Endothelial cell of umbilical vein (primary cell): ENCODE measurements around the gene HMGB3. TPM values are rescaled to one million over a fixed set of nuclear protein-coding genes. Genes with fewer than 3 reads are reported as not detected.
"Not testable (repeated sequence)": the region's sequence is repeated elsewhere in the genome, so short reads cannot be mapped to it uniquely, and the experiment has no call there.

Source experiments
- BruUV-seq: library from RNA; stranded (reverse); fragments of 400-500 nt; replicated peaks from 2 replicates; lab custom pipeline; 2021; lab: Mats Ljungman, UMichigan
- CTCF ChIA-PET: fragments of 300-600, 350-600 bp; sonication (Branson Sonifier 250); formaldehyde crosslinking; loops from one replicate; lab custom pipeline; 2021; ENCODE audit warnings: antibody characterized with exemption, inconsistent platforms; lab: Charles Lee
- POLR2A ChIA-PET: fragments of 300-600, 350-600 bp; sonication (Branson Sonifier 250); formaldehyde crosslinking; loops from one replicate; lab custom pipeline; 2021; ENCODE audit warnings: antibody characterized with exemption, inconsistent platforms; lab: Charles Lee
- DNase-seq: peaks from one replicate; pipeline ENCODE4 v3.0.0-alpha.2; 2011; ENCODE audit warnings: low read depth, low spot score
- FAIRE-seq: peaks from 2 replicates; lab custom pipeline; 2011; peaks lifted over from hg19 to GRCh38; lab: Jason Lieb, UNC
- H2AFZ ChIP-seq: 2 replicates; pipeline ENCODE4 v1.6.0; 2012; ENCODE audit warnings: low read depth, low read length, control low read depth, inconsistent platforms
- H3K27ac ChIP-seq: 2 replicates; pipeline ENCODE4 v1.5.1; 2011; ENCODE audit warnings: low read depth, mild to moderate bottlenecking, control low read depth, low read length, moderate library complexity; ENCODE audit not compliant: insufficient read depth
- H3K27me3 ChIP-seq, 2 experiments: 2 replicates each; pipeline versions ENCODE4 v1.6.0 to v1.6.1; 2011; ENCODE audit warnings: low read length in 2 of 2, mixed read lengths in 1 of 2; ENCODE audit not compliant: control insufficient read depth in 2 of 2, insufficient read depth in 2 of 2
- H3K36me3 ChIP-seq, 2 experiments: 2 replicates in 1 of 2; 3 replicates in 1 of 2; pipeline ENCODE4 v1.5.1; 2011; ENCODE audit warnings: low read length in 2 of 2, mild to moderate bottlenecking in 1 of 2, moderate library complexity in 1 of 2; ENCODE audit not compliant: control insufficient read depth in 2 of 2, insufficient read depth in 2 of 2; ENCODE audit errors: extremely low read depth in 1 of 2
- H3K4me1 ChIP-seq: 3 replicates; pipeline ENCODE4 v1.5.1; 2011; ENCODE audit warnings: mild to moderate bottlenecking, low read length; ENCODE audit not compliant: control insufficient read depth, insufficient read depth; ENCODE audit errors: extremely low read depth
- H3K4me2 ChIP-seq: 2 replicates; pipeline ENCODE4 v1.6.1; 2011; ENCODE audit warnings: low read length, control low read depth, mixed read lengths; ENCODE audit not compliant: insufficient read depth
- H3K4me3 ChIP-seq, 3 experiments: fragments of 200-600 bp in 1 of 3; sonication (generic), shearing (Covaris generic) in 1 of 3; replicated peaks in 1 of 3; 2 replicates each; pipeline ENCODE4 v1.5.1; 2011 to 2016; ENCODE audit warnings: control low read depth in 3 of 3, low read length in 3 of 3, mild to moderate bottlenecking in 2 of 3, inconsistent platforms in 1 of 3, low read depth in 1 of 3, moderate library complexity in 1 of 3; ENCODE audit not compliant: insufficient read depth in 1 of 3
- H3K79me2 ChIP-seq: 2 replicates; pipeline ENCODE4 v1.6.0; 2012; ENCODE audit warnings: low read length, inconsistent platforms; ENCODE audit not compliant: control insufficient read depth, insufficient read depth
- H3K9ac ChIP-seq: replicated peaks from 2 replicates; pipeline ENCODE3; 2011; ENCODE audit warnings: low read length, control low read depth; ENCODE audit not compliant: insufficient read depth; ENCODE audit errors: extremely low read depth
- H3K9me1 ChIP-seq: replicated peaks from 3 replicates; pipeline ENCODE4 v1.6.0; 2011; ENCODE audit warnings: mild to moderate bottlenecking, low read length; ENCODE audit not compliant: control insufficient read depth, insufficient read depth; ENCODE audit errors: extremely low read depth
- H3K9me3 ChIP-seq: replicated peaks from 2 replicates; pipeline ENCODE4 v1.5.1; 2012; ENCODE audit warnings: low read length, inconsistent platforms; ENCODE audit not compliant: control insufficient read depth, insufficient read depth
- H4K20me1 ChIP-seq: replicated peaks from 2 replicates; pipeline ENCODE3; 2011; ENCODE audit warnings: mild to moderate bottlenecking, low read length; ENCODE audit not compliant: control insufficient read depth, insufficient read depth; ENCODE audit errors: extremely low read depth
- CTCF ChIP-seq, 2 donors: IDR thresholded peaks; 1 replicate in 1 of 2; 2 replicates in 1 of 2; pipeline ENCODE4 v1.5.1; 2011; ENCODE audit warnings: low read length in 2 of 2, mild to moderate bottlenecking in 2 of 2, moderate library complexity in 2 of 2, control low read depth in 1 of 2, inconsistent platforms in 1 of 2, low read depth in 1 of 2; ENCODE audit not compliant: insufficient read depth in 1 of 2; ENCODE audit errors: extremely low read depth in 1 of 2
- EZH2 ChIP-seq: IDR thresholded peaks from 2 replicates; pipeline ENCODE4 v1.6.1; 2012; ENCODE audit warnings: borderline replicate concordance, low read depth, mild to moderate bottlenecking, moderate library complexity, low read length, inconsistent platforms; ENCODE audit not compliant: severe bottlenecking
- FOS ChIP-seq: IDR thresholded peaks from 2 replicates; pipeline ENCODE4 v1.6.1; 2011; ENCODE audit warnings: mild to moderate bottlenecking, low read length, moderate library complexity, borderline replicate concordance; ENCODE audit not compliant: insufficient read depth
- GATA2 ChIP-seq: IDR thresholded peaks from 2 replicates; pipeline ENCODE4 v1.7.0; 2011; ENCODE audit warnings: low read depth, mild to moderate bottlenecking, moderate library complexity, mixed read lengths, low read length; ENCODE audit not compliant: insufficient read length, insufficient read depth
- JUN ChIP-seq: IDR thresholded peaks from 2 replicates; pipeline ENCODE4 v1.6.1; 2011; ENCODE audit warnings: borderline replicate concordance, low read depth; ENCODE audit not compliant: insufficient read length, insufficient read depth
- MAX ChIP-seq: IDR thresholded peaks from 2 replicates; pipeline ENCODE4 v1.6.1; 2011; ENCODE audit not compliant: insufficient read depth, insufficient read length
- MYC ChIP-seq: IDR thresholded peaks from one replicate; pipeline ENCODE4 v1.6.1; 2011; ENCODE audit warnings: mild to moderate bottlenecking, low read depth, low read length
- POLR2A ChIP-seq: IDR thresholded peaks from 2 replicates; pipeline ENCODE4 v1.6.1; 2012; ENCODE audit warnings: low read depth, mild to moderate bottlenecking, control low read depth, low read length
- POLR2AphosphoS5 ChIP-seq: IDR thresholded peaks from 2 replicates; pipeline ENCODE4 v1.6.1; 2012; ENCODE audit warnings: low read depth, mild to moderate bottlenecking, control low read depth, low read length, moderate library complexity; ENCODE audit not compliant: insufficient read depth
- dilution Hi-C: fragments of 300-500 bp; cut with MboI; formaldehyde crosslinking; loops from one replicate; pipeline ENCODE4 v1.15.0; 2019; ENCODE audit warnings: low sequenced_read_pairs; ENCODE audit not compliant: extremely low pct_ligation_motif_present
- intact Hi-C: fragments of 100-400 bp; cut with micrococcal nuclease; formaldehyde crosslinking; loops from one replicate; pipeline ENCODE4 v1.10.0; 2022
- polyA plus RNA-seq, 4 experiments: library from polyadenylated mRNA; depleted of rRNA in 3 of 4; stranded (reverse) in 3 of 4; unstranded in 1 of 4; fragments of >200 nt; gene quantifications; 2 replicates each; pipeline versions ENCODE4 v1.2.1 to v1.2.3, GENCODE V29; 2011 to 2012; ENCODE audit warnings: missing spikeins in 1 of 4
- total RNA-seq: library from RNA; stranded (reverse); gene quantifications from 2 replicates; pipeline ENCODE4 v1.2.3, GENCODE V29; 2021

The HMGB3 gene
- total and polyA plus RNA-seq, 2 donors (not counting 3 experiments of a cell fraction or from before 2014, with no cell fraction given), result 13.7 to 124 TPM

GRCh38 chrX:150984169-150984824 is 1.2 kb downstream of the HMGB3 start:
- dilution Hi-C loops (no loop called here), intact Hi-C loops (loop anchor here (5.0 kb wide), 1 partner anchor 98 kb away; no protein-coding TSS in a partner anchor)
- Histone ChIP-seq H3K4me2 (peak overlapping the region; percentile 96), H3K4me1 (peaks cover 7% of the 10 kb centered on the region), H2AFZ (no peak overlapping the region), H3K9me1 (no peaks in the 10 kb centered on the region), H3K9ac (peak overlapping the region; percentile 69), H3K79me2 (peaks cover 16% of the 10 kb centered on the region), H3K27ac (peak overlapping the region; percentile 34), H3K4me3 (peak overlapping the region; percentile 65 to 85 (median 72)), H3K9me3 (no peaks in the 10 kb centered on the region), H4K20me1 (no peaks in the 10 kb centered on the region), H3K27me3 (no peaks in the 10 kb centered on the region), H3K36me3 (peaks cover 0 to 3% of the 10 kb centered on the region in 2 experiments)
- ChIA-PET POLR2A (no interaction called here), CTCF (interaction anchor here (0.9 to 1.0 kb wide), 2 partner anchors 212 kb away, joined by 4 read pairs; no protein-coding TSS in a partner anchor)
- TF ChIP-seq CTCF (IDR thresholded peaks at IDR 0.05; ENCODE audit: extremely low read depth in 1 of 2, insufficient read depth in 1 of 2, low read depth in 1 of 2, low read length in 2 of 2) (no peak), GATA2 (no peak), MAX (no peak), JUN (no peak), POLR2AphosphoS5 (no peak), EZH2 (no peak), MYC (no peak), FOS (no peak), POLR2A (no peak)
- BruUV-seq, result no TSS peak
- DNase-seq (no peak), FAIRE-seq (no peak)

- H3K27me3 ChIP-seq, H3K4me2 ChIP-seq, FAIRE-seq, POLR2A ChIA-PET, intact Hi-C loops, H3K27ac ChIP-seq, H3K9me3 ChIP-seq, H3K9ac ChIP-seq, BruUV-seq, dilution Hi-C loops, H3K4me1 ChIP-seq, H4K20me1 ChIP-seq, DNase-seq, H2AFZ ChIP-seq, H3K36me3 ChIP-seq, H3K4me3 ChIP-seq, H3K9me1 ChIP-seq: not testable (repeated sequence)
- CTCF ChIA-PET, result interaction anchor here (1.1 kb wide), 1 partner anchor 216 kb away, joined by 3 read pairs; no protein-coding TSS in a partner anchor
- H3K79me2 ChIP-seq, result peaks cover 16% of the 10 kb centered on the region
These were observed 4.6 kb downstream of the HMGB3 start for GRCh38 chrX:150987687-150988086.
